A673 (cell line): ENCODE data around the gene ADIPOQ. TPM values are rescaled to one million over a fixed set of nuclear protein-coding genes. Genes with fewer than 3 reads are reported as not detected.
"Not testable (repeated sequence)": the region's sequence is repeated elsewhere in the genome, so short reads cannot be mapped to it uniquely, and the experiment has no call there.

Experiments used
- BruUV-seq: library from RNA; stranded (reverse); fragments of 400-500 nt; replicated peaks from 2 replicates; lab custom pipeline; 2021; lab: Mats Ljungman, UMichigan
- CTCF ChIA-PET: fragments of 300-600 bp; sonication (Branson Sonifier 250); formaldehyde crosslinking; loops from one replicate; lab custom pipeline; 2022; ENCODE audit warnings: antibody characterized with exemption; lab: Charles Lee
- POLR2A ChIA-PET: fragments of 300-600 bp; sonication (Branson Sonifier 250); formaldehyde crosslinking; loops from one replicate; lab custom pipeline; 2022; ENCODE audit warnings: antibody characterized with exemption; ENCODE audit not compliant: low non-redundant PET; lab: Charles Lee
- DNase-seq: peaks from one replicate; pipeline ENCODE4 v3.0.0-alpha.2; 2015; ENCODE audit warnings: low spot score
- H3K27ac ChIP-seq: fragments of 200-600 bp; sonication (generic); 2 replicates; pipeline ENCODE4 v1.5.1; 2016; ENCODE audit warnings: mixed run types, low read depth, mild to moderate bottlenecking, mixed read lengths, antibody characterized with exemption, low read length; ENCODE audit not compliant: poor library complexity, severe bottlenecking
- H3K27me3 ChIP-seq: fragments of 200-600 bp; sonication (generic); replicated peaks from 2 replicates; pipeline ENCODE4 v1.6.1; 2017; ENCODE audit warnings: mixed run types, low read depth, mild to moderate bottlenecking, mixed read lengths, antibody characterized with exemption, low read length; ENCODE audit not compliant: insufficient read depth, poor library complexity
- H3K36me3 ChIP-seq: fragments of 200-600 bp; sonication (generic); 2 replicates; pipeline ENCODE4 v1.6.1; 2016; ENCODE audit warnings: mixed run types, mild to moderate bottlenecking, mixed read lengths, antibody characterized with exemption, low read length; ENCODE audit not compliant: insufficient read depth, poor library complexity, severe bottlenecking
- H3K4me1 ChIP-seq: fragments of 200-600 bp; sonication (generic); 2 replicates; pipeline ENCODE4 v1.6.1; 2017; ENCODE audit warnings: mixed run types, mild to moderate bottlenecking, mixed read lengths, antibody characterized with exemption, low read length; ENCODE audit not compliant: insufficient read depth, poor library complexity, severe bottlenecking
- H3K4me3 ChIP-seq: fragments of 200-600 bp; sonication (generic); 2 replicates; pipeline ENCODE4 v1.5.1; 2016; ENCODE audit warnings: low read depth, mixed run types, mild to moderate bottlenecking, mixed read lengths, low read length; ENCODE audit not compliant: poor library complexity, severe bottlenecking
- H3K9me3 ChIP-seq: fragments of 200-600 bp; sonication (generic); 2 replicates; pipeline ENCODE4 v1.6.1; 2016; ENCODE audit warnings: mixed run types, low read depth, mild to moderate bottlenecking, mixed read lengths, antibody characterized with exemption, low read length; ENCODE audit not compliant: poor library complexity, severe bottlenecking
- CTCF ChIP-seq: fragments of 300-800, 200-600 bp; sonication (generic); conservative IDR thresholded peaks from 2 replicates; pipeline ENCODE4 v1.5.1; 2017; ENCODE audit warnings: low read depth, mild to moderate bottlenecking, antibody characterized with exemption, low read length, moderate library complexity, mixed read lengths
- EZH2 ChIP-seq: fragments of 200-600 bp; sonication (generic); IDR thresholded peaks from 2 replicates; pipeline ENCODE4 v1.6.1; 2017; ENCODE audit warnings: borderline replicate concordance, low read depth, mild to moderate bottlenecking, mixed read lengths, antibody characterized with exemption, low read length; ENCODE audit not compliant: poor library complexity, severe bottlenecking
- intact Hi-C: fragments of 100-400 bp; cut with micrococcal nuclease; formaldehyde crosslinking; loops from one replicate; pipeline ENCODE4 v1.10.0; 2022; ENCODE audit not compliant: unreplicated experiment
- total RNA-seq: library from RNA; stranded (reverse); gene quantifications from 2 replicates; pipeline ENCODE4 v1.2.3, GENCODE V29; 2021

ADIPOQ gene
- total RNA-seq, 1 experiment from 2014 or later: not detected

- ChIA-PET CTCF (no interaction called here), POLR2A (no interaction called here)
- Histone ChIP-seq H3K27ac (no peak overlapping the region), H3K4me1 (peaks cover 17% of the 10 kb centered on the region), H3K9me3 (no peaks in the 10 kb centered on the region), H3K36me3 (peaks cover 66% of the 10 kb centered on the region), H3K27me3 (no peaks in the 10 kb centered on the region), H3K4me3 (no peak overlapping the region)
- BruUV-seq: no TSS peak
- intact Hi-C loops: no loop called here
- TF ChIP-seq EZH2 (no peak), CTCF (no peak)
- no peak for DNase-seq
These were observed 39.8 kb upstream of the ADIPOQ start for GRCh38 chr3:186802701-186803100.

- intact Hi-C loops: not testable (repeated sequence)
These were observed 39.1 kb upstream of the ADIPOQ start for GRCh38 chr3:186803447-186803846.

GRCh38 chr3:186806089-186807055 is 36.1 kb upstream of the ADIPOQ start, which contains the start of gene RFC4:
Gene RFC4 (minus strand): TSS chr3:186806482. CDS start chr3:186804713, 1,769 bp downstream.
- intact Hi-C loops: no loop called here
- Histone ChIP-seq H3K4me3 (peak within 1 kb of the TSS; percentile 89), H3K4me1 (peaks cover 17% of the 10 kb centered on the region), H3K27me3 (no peaks in the 10 kb centered on the region), H3K27ac (peak within 1 kb of the TSS; percentile 95), H3K36me3 (peaks cover 31% of the 10 kb centered on the region), H3K9me3 (no peaks in the 10 kb centered on the region)
- DNase-seq: peak; percentile 94
- TSS peak; percentile 95 for BruUV-seq
- TF ChIP-seq CTCF: no peak
- TF ChIP-seq EZH2: no peak
- POLR2A ChIA-PET: no interaction called here
- CTCF ChIA-PET: no interaction called here

More at GRCh38 chr3:186803447-186803846, 39.1 kb upstream of the ADIPOQ start:
- BruUV-seq, DNase-seq, H3K4me3 ChIP-seq, POLR2A ChIA-PET, H3K27me3 ChIP-seq, H3K27ac ChIP-seq, H3K9me3 ChIP-seq: not testable (repeated sequence)
- H3K36me3 ChIP-seq: peaks cover 59% of the 10 kb centered on the region
- peaks cover 17% of the 10 kb centered on the region for H3K4me1 ChIP-seq
- CTCF ChIA-PET: interaction anchor here (0.6 kb wide), 1 partner anchor 24 kb away, joined by 3 read pairs; no protein-coding TSS in a partner anchor
